IPS-20b (cell line): ENCODE measurements around the gene ZNF816.
"Not testable (repeated sequence)": the region's sequence is repeated elsewhere in the genome, so short reads cannot be mapped to it uniquely, and the experiment has no call there.

ENCODE experiments used
- H3K27ac ChIP-seq: one replicate; pipeline ENCODE4 v1.5.1; 2013; ENCODE audit warnings: low read length
- H3K27me3 ChIP-seq: 2 replicates; pipeline ENCODE4 v1.6.1; 2013; ENCODE audit warnings: mild to moderate bottlenecking, low read length, inconsistent platforms; ENCODE audit not compliant: insufficient read depth
- H3K36me3 ChIP-seq: 2 replicates; pipeline ENCODE4 v1.6.1; 2013; ENCODE audit warnings: low read depth, mild to moderate bottlenecking, inconsistent platforms, low read length, moderate library complexity; ENCODE audit not compliant: insufficient read depth
- H3K4me1 ChIP-seq: 2 replicates; pipeline ENCODE4 v1.6.1; 2013; ENCODE audit warnings: mild to moderate bottlenecking, control low read depth, inconsistent platforms, low read length, moderate library complexity; ENCODE audit not compliant: insufficient read depth
- H3K4me3 ChIP-seq: 2 replicates; pipeline ENCODE4 v1.5.1; 2013; ENCODE audit warnings: mild to moderate bottlenecking, low read length, inconsistent platforms
- H3K9ac ChIP-seq: 2 replicates; pipeline ENCODE4 v1.6.1; 2013; ENCODE audit warnings: low read depth, mild to moderate bottlenecking, inconsistent platforms, low read length, moderate library complexity
- H3K9me3 ChIP-seq: 2 replicates; pipeline ENCODE4 v1.6.1; 2013; ENCODE audit warnings: mild to moderate bottlenecking, low read depth, low read length, inconsistent platforms; ENCODE audit not compliant: insufficient read depth

ZNF816 gene

DNA sequence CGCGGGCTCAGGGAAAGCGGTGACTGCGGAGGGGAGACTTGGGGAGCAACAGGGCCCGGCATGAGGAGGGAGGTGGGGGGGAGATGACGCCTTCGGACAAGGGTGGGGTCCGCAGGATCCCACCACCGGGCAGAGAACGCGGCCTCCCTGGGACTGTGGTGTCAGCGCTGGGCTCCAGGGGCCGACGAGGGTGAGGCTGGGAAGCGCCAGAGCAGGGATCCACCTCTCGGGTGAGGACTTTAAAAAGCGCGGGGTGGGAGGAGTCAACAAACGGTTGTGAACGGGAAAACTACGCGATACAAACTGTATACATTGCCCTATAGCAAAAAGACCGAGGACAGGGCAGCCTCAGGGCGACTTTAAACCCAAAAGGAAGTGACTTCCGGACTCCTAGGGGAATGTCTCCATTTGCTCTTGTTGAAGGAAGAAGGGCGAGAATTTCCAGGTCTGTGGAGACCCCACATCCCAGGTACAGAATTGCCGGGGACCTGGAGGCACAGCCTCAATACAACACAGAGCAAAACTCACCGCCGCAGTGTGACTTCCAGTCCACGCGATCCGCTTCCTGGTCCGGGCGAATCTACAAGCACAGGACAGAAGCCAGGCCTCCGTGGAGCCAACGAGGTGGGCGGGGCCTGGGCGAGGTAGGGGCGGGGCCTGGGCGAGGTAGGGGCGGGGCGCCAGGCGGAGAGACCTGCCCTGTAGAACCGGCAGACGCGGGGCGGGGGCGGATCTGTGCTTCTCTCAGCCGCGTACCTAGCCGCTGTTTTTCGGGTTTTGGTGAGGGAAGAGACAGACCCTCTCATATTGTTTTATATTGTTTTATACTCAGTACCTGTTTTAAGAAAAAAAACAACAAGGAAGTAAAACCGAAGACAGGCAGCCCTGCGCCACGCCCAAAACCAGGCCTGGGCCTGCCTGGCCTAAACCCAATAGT, 39.6 kb downstream of the ZNF816 start, which contains the start of gene ZNF888:
ZNF888 (minus strand) TSS at position 588 of the 937 bp plus-strand sequence. CDS start 5,555 bp downstream, outside the sequence.
- H3K36me3 ChIP-seq: peaks cover 6% of the 10 kb centered on the region; the same call in 1 of the 2 replicates
- H3K27me3 ChIP-seq: no peaks in the 10 kb centered on the region
- H3K4me3 ChIP-seq: peak within 1 kb of the TSS; percentile 94
- peak within 1 kb of the TSS; percentile 88 for H3K9ac ChIP-seq
- no peaks in the 10 kb centered on the region for H3K9me3 ChIP-seq
- no peaks in the 10 kb centered on the region; the same call in 1 of the 2 replicates for H3K4me1 ChIP-seq
- H3K27ac ChIP-seq: no peak within 1 kb of the TSS

DNA sequence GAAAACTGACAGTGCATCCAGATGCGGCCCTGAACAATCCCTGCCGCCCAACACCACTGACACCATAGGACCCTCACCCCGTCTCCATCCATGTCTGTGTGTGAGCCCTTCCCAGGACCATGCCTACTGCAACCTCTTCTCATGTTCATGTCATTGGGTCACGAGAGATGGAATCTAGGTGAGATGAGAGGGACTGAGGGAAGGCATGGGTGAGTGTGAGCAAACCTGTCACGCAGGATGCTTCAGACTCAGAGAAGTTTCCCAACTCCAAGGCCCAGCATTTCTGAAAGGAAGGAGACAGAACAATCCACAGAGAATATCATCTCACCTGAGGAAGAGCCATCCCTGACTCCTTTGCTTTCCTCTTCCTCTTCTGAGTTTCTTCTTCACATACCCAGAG, 45.1 kb downstream of the ZNF816 start:
- Histone ChIP-seq H3K27me3 (no peaks in the 10 kb centered on the region), H3K4me3 (no peak overlapping the region), H3K9me3 (no peaks in the 10 kb centered on the region), H3K9ac (no peak overlapping the region), H3K4me1 (no peaks in the 10 kb centered on the region), H3K27ac (no peak overlapping the region), H3K36me3 (peaks cover 11% of the 10 kb centered on the region)

DNA sequence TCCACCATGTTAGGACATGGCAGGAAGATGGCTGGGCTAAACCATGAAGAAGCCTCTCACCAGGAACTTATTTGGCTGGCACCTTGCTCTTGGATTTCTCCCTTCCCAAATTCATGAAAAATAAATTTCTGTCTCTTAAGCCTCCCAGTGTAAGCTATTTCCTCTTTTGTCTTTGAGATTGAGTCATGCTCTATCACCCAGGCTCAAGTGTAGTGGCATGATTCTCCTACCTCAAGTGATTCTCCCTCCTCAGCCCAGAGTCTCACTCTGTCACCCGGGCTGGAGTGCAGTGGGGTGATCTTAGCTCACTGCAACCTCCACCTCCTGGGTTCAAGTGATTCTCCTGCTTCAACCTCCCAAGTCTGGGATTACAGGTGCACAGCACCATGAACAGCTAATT, 52.0 kb downstream of the ZNF816 start:
- peaks cover 33% of the 10 kb centered on the region for H3K36me3 ChIP-seq

DNA sequence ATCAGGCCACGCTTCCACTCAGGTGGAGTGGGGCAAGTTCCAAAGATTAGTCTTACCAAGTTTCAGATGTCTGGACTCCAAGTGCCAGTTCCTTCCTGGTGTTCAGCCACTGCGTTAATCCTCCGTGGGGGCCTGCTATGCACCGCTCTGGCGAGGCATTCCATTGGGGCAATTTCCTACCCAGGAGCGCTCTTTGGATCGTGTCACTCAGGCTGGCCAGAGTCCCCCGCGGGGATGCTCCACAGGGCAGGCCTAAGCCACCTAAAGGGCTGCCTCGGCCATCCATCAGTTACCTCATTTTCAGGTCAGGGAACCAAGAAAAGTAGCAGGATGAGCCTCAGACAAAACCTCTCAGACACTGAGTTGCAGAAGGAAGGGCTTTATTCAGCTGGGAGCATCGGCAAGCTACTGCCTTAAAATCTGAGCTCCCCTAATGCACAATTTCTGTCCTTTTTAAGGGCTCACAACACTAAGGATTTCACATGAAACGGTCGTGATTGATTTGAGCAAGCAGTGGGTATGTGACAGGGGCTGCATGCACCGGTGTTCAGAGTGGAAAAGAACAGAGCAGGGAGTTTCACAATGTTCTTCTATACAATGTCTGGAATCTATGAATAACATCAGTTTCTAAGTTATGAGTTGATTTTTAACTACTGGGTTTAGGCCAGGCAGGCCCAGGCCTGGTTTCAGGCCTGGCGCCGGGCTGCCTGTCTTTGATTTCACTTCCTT, 58.5 kb downstream of the ZNF816 start:
- H3K9ac ChIP-seq, H3K27ac ChIP-seq: not testable (repeated sequence)

More for the DNA sequence above, 52.0 kb downstream of the ZNF816 start:
- Histone ChIP-seq H3K4me1 (no peaks in the 10 kb centered on the region), H3K9ac (no peak overlapping the region), H3K27me3 (no peaks in the 10 kb centered on the region), H3K4me3 (no peak overlapping the region), H3K9me3 (no peaks in the 10 kb centered on the region), H3K27ac (no peak overlapping the region)

DNA sequence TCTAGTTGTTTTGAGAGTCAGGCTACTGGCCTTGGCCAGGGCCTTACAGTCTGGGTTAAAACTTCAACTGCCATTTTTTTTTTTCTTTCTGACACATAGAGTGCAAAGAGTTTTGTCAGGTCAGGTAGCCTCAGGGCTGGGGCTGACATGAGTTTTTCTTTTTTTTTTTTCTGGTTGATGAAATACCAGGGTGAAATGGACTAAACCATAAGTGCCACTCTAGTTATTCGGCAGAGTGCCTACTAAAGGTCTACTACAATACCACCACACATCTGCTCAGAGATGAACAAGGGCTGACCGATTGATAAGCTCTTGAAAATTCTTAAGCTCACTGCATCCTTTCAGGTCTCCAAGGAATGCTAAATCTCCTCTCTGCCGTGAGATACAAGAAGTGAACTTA, 60.8 kb downstream of the ZNF816 start:
- Histone ChIP-seq H3K27me3 (no peaks in the 10 kb centered on the region), H3K9me3 (no peaks in the 10 kb centered on the region), H3K4me1 (peaks cover 8% of the 10 kb centered on the region; the same call in 1 of the 2 replicates), H3K27ac (no peak overlapping the region), H3K36me3 (peaks cover 12% of the 10 kb centered on the region), H3K9ac (no peak overlapping the region), H3K4me3 (no peak overlapping the region)

More for the DNA sequence above, 58.5 kb downstream of the ZNF816 start:
- not testable (repeated sequence) for H3K9me3 ChIP-seq, H3K4me3 ChIP-seq, H3K4me1 ChIP-seq, H3K27me3 ChIP-seq
- H3K36me3 ChIP-seq: peaks cover 26% of the 10 kb centered on the region
